Hepatocyte (in vitro differentiated cells): ENCODE data around the gene HSF2. TPM values are rescaled to one million over a fixed set of nuclear protein-coding genes. Genes with fewer than 3 reads are reported as not detected.

Experiments used
- DNase-seq: peaks from one replicate; pipeline ENCODE4 v3.0.0-alpha.2; 2016; ENCODE audit warnings: low spot score
- H2AFZ ChIP-seq: fragments of 200-600 bp; sonication (generic); 2 replicates; pipeline ENCODE4 v1.6.0; 2016; ENCODE audit warnings: antibody characterized with exemption, mild to moderate bottlenecking
- H3K27ac ChIP-seq: fragments of 200-600 bp; sonication (generic); 2 replicates; pipeline ENCODE4 v1.5.1; 2016; ENCODE audit warnings: mild to moderate bottlenecking
- H3K27me3 ChIP-seq: fragments of 200-600 bp; sonication (generic); 2 replicates; pipeline ENCODE4 v1.6.1; 2016
- H3K36me3 ChIP-seq: fragments of 200-600 bp; sonication (generic); replicated peaks from 2 replicates; pipeline ENCODE4 v1.5.1; 2016; ENCODE audit warnings: low read depth; ENCODE audit not compliant: insufficient read depth
- H3K4me1 ChIP-seq: fragments of 200-600 bp; sonication (generic); 2 replicates; pipeline ENCODE4 v1.5.1; 2016; ENCODE audit warnings: mild to moderate bottlenecking, moderate library complexity; ENCODE audit not compliant: insufficient read depth
- H3K4me2 ChIP-seq: fragments of 200-600 bp; sonication (generic); 2 replicates; pipeline ENCODE4 v1.6.0; 2016
- H3K4me3 ChIP-seq: fragments of 200-600 bp; sonication (generic); 2 replicates; pipeline ENCODE4 v1.5.1; 2016; ENCODE audit warnings: mild to moderate bottlenecking
- H3K79me2 ChIP-seq: fragments of 200-600 bp; sonication (generic); 2 replicates; pipeline ENCODE4 v1.6.0; 2017; ENCODE audit warnings: mild to moderate bottlenecking
- H3K9me2 ChIP-seq: fragments of 200-600 bp; sonication (generic); replicated peaks from 2 replicates; pipeline ENCODE4 v1.6.0; 2017; ENCODE audit warnings: mild to moderate bottlenecking; ENCODE audit not compliant: insufficient read depth
- H3K9me3 ChIP-seq: fragments of 200-600 bp; sonication (generic); 2 replicates; pipeline ENCODE4 v1.5.1; 2016; ENCODE audit warnings: low read depth, mild to moderate bottlenecking
- H4K20me1 ChIP-seq: fragments of 200-600 bp; sonication (generic); 2 replicates; pipeline ENCODE4 v1.6.0; 2016; ENCODE audit warnings: mild to moderate bottlenecking; ENCODE audit not compliant: insufficient read depth, poor library complexity, severe bottlenecking
- CTCF ChIP-seq: fragments of 200-600 bp; sonication (generic); IDR thresholded peaks from 2 replicates; pipeline ENCODE4 v1.5.1; 2016; ENCODE audit warnings: antibody characterized with exemption, mild to moderate bottlenecking; ENCODE audit not compliant: poor library complexity
- EZH2 ChIP-seq: fragments of 200-600 bp; sonication (generic); IDR thresholded peaks from 2 replicates; pipeline ENCODE4 v1.6.1; 2016; ENCODE audit warnings: antibody characterized with exemption, mild to moderate bottlenecking, borderline replicate concordance
- EZH2phosphoT487 ChIP-seq: fragments of 200-600 bp; sonication (generic); IDR thresholded peaks from one replicate; pipeline ENCODE4 v1.6.1; 2018; ENCODE audit warnings: antibody characterized with exemption, mild to moderate bottlenecking, low read depth, moderate library complexity; ENCODE audit not compliant: unreplicated experiment, severe bottlenecking
- WGBS: methylation state at CpG from one replicate; pipeline ENCODE4 v1.1.6; 2016; ENCODE audit warnings: low lambda C conversion rate; ENCODE audit errors: missing lambda C conversion rate; 5-methylcytosine and 5-hydroxymethylcytosine counted together
- polyA plus RNA-seq: library from polyadenylated mRNA; unstranded; fragments of >200 nt; fragmentation: Nextera tagmentation; extraction: Ambion mirVana; gene quantifications from 2 replicates; pipeline ENCODE4 v1.2.1, GENCODE V29; 2016
- total RNA-seq: library from RNA; depleted of rRNA; stranded (reverse); fragments of >200 nt; gene quantifications from 2 replicates; pipeline ENCODE4 v1.2.3, GENCODE V29; 2014

The HSF2 gene
- total RNA-seq (36.8 and 37.9 TPM in 2 replicates), polyA plus RNA-seq (14.5 and 17.5 TPM in 2 replicates)

GRCh38 chr6:122399348-122400120 is at the start of gene HSF2:
Gene HSF2 (plus strand): TSS chr6:122399652. CDS start chr6:122399738, 86 bp downstream.
- H3K27me3 ChIP-seq, result no peaks in the 10 kb centered on the region
- H3K9me2 ChIP-seq, result no peaks in the 10 kb centered on the region
- peaks cover 25% of the 10 kb centered on the region for H4K20me1 ChIP-seq
- H3K27ac ChIP-seq, result peak within 1 kb of the TSS; percentile 91
- no peaks in the 10 kb centered on the region for H3K9me3 ChIP-seq
- H3K4me3 ChIP-seq, result peak within 1 kb of the TSS; percentile 83
- DNase-seq, result peak; percentile 98
- under 1% methylated on average over 59 of the region's 82 CpGs for WGBS
- H3K4me2 ChIP-seq, result peak within 1 kb of the TSS; percentile 84
- H3K36me3 ChIP-seq, result no peaks in the 10 kb centered on the region
- TF ChIP-seq EZH2, result no peak
- TF ChIP-seq CTCF, result peak; percentile 33
- no peak for TF ChIP-seq EZH2phosphoT487
- peaks cover 11% of the 10 kb centered on the region for H3K4me1 ChIP-seq
- peaks cover 49% of the 10 kb centered on the region for H3K79me2 ChIP-seq
- H2AFZ ChIP-seq, result peak within 1 kb of the TSS; percentile 84

GRCh38 chr6:122352981-122353664 is 46.3 kb upstream of the HSF2 start:
- Histone ChIP-seq H3K9me3 (no peaks in the 10 kb centered on the region), H3K4me3 (no peak overlapping the region), H3K4me2 (no peak overlapping the region), H3K4me1 (no peaks in the 10 kb centered on the region), H3K79me2 (no peaks in the 10 kb centered on the region), H3K36me3 (no peaks in the 10 kb centered on the region), H3K9me2 (no peaks in the 10 kb centered on the region), H2AFZ (no peak overlapping the region), H3K27me3 (no peaks in the 10 kb centered on the region), H3K27ac (no peak overlapping the region), H4K20me1 (no peaks in the 10 kb centered on the region)
- TF ChIP-seq CTCF, result no peak
- no peak for TF ChIP-seq EZH2phosphoT487
- no peak for TF ChIP-seq EZH2
- DNase-seq, result no peak

GRCh38 chr6:122360809-122361208 is 38.6 kb upstream of the HSF2 start:
- Histone ChIP-seq H3K36me3 (no peaks in the 10 kb centered on the region), H2AFZ (no peak overlapping the region), H3K4me2 (no peak overlapping the region), H3K4me1 (no peaks in the 10 kb centered on the region), H3K4me3 (no peak overlapping the region), H3K27me3 (peaks cover 4% of the 10 kb centered on the region), H4K20me1 (no peaks in the 10 kb centered on the region), H3K9me3 (no peaks in the 10 kb centered on the region), H3K9me2 (no peaks in the 10 kb centered on the region), H3K27ac (no peak overlapping the region), H3K79me2 (no peaks in the 10 kb centered on the region)
- TF ChIP-seq EZH2phosphoT487 (no peak), EZH2 (no peak), CTCF (no peak)
- DNase-seq, result no peak
- 92% methylated on average over 11 of the region's 11 CpGs for WGBS
